Stomach (tissue), 4 donors: ENCODE data around the gene HADHB.

ENCODE experiments used
- EP300 ChIP-seq: sonication (generic); formaldehyde crosslinking; IDR thresholded peaks from one replicate; pipeline ENCODE4 v1.6.1; 2017; ENCODE audit warnings: antibody characterized with exemption
- POLR2A ChIP-seq, 4 donors: fragments of 450-650 bp; IDR thresholded peaks; one replicate each; pipeline ENCODE4 v1.6.1; 2016; ENCODE audit warnings: antibody characterized with exemption in 4 of 4, control low read depth in 2 of 4, mild to moderate bottlenecking in 1 of 4, moderate library complexity in 1 of 4
- POLR2AphosphoS5 ChIP-seq, 3 donors: sonication (generic); formaldehyde crosslinking; IDR thresholded peaks; one replicate each; pipeline ENCODE4 v1.6.1; 2016; ENCODE audit warnings: antibody characterized with exemption in 3 of 3
- TF ChIP-seq, protein P1 (sequence below), 7 experiments: fragments of 450-650 bp in 4 of 7; fragments of 200-600 bp in 3 of 7; sonication (generic) in 3 of 7; IDR thresholded peaks; one replicate each; pipeline ENCODE4 v1.5.1; 2016 to 2019; ENCODE audit warnings: antibody characterized with exemption in 7 of 7, control low read depth in 2 of 7, mild to moderate bottlenecking in 1 of 7

DNA sequence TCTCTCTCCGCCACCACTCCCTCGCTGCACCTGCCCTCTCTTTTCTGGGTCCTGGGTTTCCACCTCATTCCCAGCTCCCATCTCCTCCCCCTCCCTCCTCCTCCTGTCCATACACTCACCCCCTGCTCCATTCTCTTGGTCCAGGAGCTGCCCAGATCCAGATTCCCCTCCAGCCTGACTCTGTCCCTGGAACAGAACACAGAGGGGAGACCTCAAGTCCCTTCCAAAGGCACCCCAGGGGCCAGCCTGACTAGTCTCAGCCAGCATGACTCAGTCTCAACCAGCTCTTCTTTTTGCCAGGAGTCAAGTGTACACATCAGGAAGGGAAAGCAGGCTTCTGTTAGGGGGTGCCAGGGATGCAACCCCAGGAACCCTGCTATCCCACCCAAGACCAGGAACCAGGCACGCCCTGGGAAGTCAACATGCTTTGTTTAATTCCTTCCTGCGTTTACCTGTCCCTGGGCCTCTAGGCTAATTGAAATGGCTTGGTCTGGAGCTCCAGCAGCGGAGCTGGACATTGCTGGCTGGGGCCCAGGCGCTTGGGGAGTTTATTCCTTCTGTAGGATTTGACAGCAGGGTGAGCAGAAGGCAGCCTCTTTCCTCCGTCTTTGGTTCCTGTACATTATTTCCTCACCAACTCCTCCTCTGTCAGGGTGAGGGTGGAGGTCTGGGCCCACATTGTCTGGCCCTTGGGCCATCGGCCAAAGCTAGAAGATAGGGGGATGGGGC, 72.8 kb downstream of the HADHB start:
- TF ChIP-seq, protein P1, sequence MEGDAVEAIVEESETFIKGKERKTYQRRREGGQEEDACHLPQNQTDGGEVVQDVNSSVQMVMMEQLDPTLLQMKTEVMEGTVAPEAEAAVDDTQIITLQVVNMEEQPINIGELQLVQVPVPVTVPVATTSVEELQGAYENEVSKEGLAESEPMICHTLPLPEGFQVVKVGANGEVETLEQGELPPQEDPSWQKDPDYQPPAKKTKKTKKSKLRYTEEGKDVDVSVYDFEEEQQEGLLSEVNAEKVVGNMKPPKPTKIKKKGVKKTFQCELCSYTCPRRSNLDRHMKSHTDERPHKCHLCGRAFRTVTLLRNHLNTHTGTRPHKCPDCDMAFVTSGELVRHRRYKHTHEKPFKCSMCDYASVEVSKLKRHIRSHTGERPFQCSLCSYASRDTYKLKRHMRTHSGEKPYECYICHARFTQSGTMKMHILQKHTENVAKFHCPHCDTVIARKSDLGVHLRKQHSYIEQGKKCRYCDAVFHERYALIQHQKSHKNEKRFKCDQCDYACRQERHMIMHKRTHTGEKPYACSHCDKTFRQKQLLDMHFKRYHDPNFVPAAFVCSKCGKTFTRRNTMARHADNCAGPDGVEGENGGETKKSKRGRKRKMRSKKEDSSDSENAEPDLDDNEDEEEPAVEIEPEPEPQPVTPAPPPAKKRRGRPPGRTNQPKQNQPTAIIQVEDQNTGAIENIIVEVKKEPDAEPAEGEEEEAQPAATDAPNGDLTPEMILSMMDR (IDR thresholded peaks at IDR 0.05) = no peak
- TF ChIP-seq POLR2A (IDR thresholded peaks at IDR 0.05) = no peak
- TF ChIP-seq POLR2AphosphoS5 (IDR thresholded peaks at IDR 0.05) = no peak
- no peak for TF ChIP-seq EP300
